WI38 (cell line): Measurements from ENCODE around the gene TAMALIN.
A peak's percentile ranks its signal among the peaks of the same experiment; 100 is the strongest.

Experiments used
- H3K4me3 ChIP-seq: 2 replicates; pipeline ENCODE4 v1.5.1; 2011; ENCODE audit warnings: low read depth, mild to moderate bottlenecking, control low read depth, low read length
- TF ChIP-seq, protein P1 (sequence below): IDR thresholded peaks from 2 replicates; pipeline ENCODE4 v1.5.1; 2012; ENCODE audit warnings: low read depth, mild to moderate bottlenecking, control low read depth, low read length

TAMALIN gene

DNA sequence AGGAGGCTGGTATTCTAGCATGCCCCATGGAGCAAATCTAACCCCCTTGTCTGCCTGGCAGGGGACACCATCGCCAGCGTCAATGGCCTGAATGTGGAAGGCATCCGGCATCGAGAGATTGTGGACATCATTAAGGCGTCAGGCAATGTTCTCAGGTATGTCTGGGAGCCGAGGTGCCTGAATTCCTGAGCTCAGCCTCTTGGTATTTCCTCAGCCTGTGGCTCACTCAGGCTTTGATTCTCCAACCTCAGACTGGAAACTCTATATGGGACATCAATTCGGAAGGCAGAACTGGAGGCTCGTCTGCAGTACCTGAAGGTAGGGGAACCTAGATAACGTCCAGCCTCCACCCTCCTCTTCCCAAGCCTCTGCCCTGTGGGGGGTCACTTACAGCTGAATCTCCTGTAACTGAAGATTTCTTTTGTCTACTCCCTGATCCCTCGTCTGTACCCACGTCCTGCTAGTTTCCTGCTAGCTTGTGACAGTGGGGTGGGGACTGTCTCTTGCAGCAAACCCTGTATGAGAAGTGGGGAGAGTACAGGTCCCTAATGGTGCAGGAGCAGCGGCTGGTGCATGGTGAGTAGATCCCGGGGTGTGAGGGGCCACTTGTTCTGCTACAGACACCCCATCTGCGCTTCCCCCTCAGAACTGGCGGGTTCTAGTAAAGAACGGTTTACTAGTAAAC lies 7.0 kb downstream of the TAMALIN start:
- H3K4me3 ChIP-seq = no peak overlapping the region
- TF ChIP-seq, protein P1, sequence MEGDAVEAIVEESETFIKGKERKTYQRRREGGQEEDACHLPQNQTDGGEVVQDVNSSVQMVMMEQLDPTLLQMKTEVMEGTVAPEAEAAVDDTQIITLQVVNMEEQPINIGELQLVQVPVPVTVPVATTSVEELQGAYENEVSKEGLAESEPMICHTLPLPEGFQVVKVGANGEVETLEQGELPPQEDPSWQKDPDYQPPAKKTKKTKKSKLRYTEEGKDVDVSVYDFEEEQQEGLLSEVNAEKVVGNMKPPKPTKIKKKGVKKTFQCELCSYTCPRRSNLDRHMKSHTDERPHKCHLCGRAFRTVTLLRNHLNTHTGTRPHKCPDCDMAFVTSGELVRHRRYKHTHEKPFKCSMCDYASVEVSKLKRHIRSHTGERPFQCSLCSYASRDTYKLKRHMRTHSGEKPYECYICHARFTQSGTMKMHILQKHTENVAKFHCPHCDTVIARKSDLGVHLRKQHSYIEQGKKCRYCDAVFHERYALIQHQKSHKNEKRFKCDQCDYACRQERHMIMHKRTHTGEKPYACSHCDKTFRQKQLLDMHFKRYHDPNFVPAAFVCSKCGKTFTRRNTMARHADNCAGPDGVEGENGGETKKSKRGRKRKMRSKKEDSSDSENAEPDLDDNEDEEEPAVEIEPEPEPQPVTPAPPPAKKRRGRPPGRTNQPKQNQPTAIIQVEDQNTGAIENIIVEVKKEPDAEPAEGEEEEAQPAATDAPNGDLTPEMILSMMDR = no peak

DNA sequence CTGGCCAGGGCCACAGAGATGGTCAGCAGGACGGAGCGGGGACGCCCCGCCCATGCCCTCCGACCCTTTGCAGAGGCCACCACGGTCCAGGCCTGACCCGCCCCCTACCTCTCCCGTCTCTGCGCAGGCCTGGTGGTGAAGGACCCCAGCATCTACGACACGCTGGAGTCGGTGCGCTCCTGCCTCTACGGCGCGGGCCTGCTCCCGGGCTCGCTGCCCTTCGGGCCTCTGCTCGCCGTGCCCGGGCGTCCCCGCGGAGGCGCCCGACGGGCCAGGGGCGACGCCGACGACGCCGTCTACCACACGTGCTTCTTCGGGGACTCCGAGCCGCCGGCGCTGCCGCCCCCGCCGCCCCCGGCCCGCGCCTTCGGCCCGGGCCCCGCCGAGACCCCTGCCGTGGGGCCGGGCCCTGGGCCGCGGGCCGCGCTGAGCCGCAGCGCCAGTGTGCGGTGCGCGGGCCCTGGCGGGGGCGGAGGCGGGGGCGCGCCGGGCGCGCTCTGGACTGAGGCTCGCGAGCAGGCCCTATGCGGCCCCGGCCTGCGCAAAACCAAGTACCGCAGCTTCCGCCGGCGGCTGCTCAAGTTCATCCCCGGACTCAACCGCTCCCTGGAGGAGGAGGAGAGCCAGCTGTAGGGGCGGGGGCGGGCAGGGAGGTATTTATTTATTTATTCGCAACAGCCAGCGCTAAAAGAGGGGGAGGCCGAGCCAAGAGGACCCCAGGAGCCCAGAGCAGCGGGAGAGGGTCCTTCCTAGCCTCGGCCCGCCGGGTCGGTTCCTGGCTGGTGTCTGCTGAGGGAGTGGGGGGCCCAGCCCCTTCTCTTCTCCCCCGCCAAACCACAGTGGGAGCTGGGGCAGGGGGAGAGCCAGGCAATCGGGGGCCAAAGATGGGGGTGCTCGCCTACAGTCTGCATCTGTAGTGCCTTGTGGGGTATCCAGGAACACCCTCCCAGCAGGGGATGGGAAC lies 8.1 kb downstream of the TAMALIN start:
- TF ChIP-seq, protein P1 = no peak
- H3K4me3 ChIP-seq = no peak overlapping the region

DNA sequence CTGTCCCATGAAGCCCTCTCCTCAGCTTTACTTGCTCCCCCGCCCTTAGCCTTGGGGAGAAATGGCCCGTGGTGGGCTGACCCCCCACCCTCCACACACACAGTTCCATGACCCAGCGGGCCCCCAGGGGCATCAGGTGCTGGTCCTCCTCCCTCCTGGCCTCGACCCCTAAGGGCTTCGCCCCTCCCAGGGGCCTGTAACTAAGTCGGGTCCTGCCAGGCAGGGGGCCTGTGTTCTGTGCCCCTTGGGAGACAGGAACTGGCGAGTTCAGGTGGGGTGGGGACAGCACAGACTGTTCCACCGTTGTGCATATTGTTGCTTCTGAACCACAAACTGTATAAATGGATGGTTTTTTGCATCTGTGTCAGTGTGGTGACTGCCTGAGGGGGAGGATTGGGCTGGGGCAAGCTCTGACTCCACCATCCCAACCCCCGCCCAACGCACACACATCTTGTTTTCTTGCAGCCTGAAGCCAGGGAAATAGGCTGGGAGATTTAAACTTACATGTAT lies 8.8 kb downstream of the TAMALIN start:
- TF ChIP-seq, protein P1 = no peak
- H3K4me3 ChIP-seq = no peak overlapping the region

DNA sequence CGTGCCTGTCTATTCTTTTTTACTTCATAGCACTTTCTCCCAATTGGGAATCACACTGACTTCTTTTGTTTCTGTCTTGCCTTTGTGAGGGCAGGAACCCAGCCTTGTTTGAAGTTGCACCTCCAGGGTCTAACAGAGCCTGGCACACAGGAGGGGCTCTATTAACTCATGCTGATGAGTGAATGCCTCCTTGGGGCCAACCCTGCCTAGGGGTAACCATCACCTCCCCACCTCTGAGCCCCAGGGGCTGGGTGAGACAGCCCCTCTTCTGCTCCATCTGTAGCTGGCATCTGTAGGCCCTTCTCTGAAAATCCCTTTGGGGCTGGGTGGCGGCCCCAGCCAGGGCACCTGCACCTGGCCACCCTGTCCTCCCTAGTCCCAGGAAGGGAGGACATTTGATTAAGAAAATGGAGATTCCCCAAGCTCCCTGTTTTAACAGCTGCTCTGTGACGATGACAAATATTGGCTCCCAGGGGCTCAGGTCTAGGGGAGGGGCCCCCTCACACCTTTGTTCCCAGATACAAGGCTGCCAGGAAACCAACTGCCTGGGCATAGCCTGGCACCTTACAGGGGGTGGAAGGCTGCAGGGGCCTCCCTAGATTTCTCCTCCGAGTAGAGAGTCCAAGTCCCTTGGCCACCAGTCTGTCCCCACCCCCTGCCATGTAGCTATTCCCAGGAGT lies 11.8 kb downstream of the TAMALIN start:
- no peak overlapping the region for H3K4me3 ChIP-seq
- TF ChIP-seq, protein P1 = no peak

DNA sequence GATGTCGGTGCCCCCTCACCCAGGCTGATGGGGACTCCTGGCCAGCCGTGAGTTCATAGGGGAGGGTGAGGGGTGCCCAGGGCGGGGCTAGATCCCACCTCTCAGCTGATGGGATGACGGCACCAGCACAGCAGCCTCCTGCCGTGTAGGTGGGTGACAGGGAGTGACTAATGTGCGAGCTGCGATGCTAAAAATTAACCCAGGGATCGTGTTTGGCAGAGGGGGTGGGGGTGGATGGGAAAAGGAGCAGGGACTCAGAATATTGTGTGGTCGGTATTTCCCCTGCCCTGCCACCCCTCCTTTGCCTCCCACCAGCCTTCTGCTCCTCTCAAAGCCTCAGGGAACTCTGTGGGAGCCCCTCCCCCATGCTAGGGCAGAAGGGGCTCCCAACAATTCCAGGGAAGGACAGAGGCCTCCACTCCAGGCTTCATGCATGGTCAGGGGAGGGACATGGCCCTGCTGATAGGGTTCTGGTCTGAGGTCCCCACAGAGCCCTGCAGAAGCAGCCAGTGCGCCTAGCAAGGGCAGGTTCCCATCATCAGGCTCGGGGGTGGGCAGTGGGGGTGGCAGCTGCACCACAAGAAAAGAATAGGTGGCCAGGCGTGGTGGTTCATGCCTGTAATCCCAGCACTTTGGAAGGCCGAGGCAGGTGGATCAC lies 12.5 kb downstream of the TAMALIN start:
- H3K4me3 ChIP-seq = no peak overlapping the region
- TF ChIP-seq, protein P1 = no peak

DNA sequence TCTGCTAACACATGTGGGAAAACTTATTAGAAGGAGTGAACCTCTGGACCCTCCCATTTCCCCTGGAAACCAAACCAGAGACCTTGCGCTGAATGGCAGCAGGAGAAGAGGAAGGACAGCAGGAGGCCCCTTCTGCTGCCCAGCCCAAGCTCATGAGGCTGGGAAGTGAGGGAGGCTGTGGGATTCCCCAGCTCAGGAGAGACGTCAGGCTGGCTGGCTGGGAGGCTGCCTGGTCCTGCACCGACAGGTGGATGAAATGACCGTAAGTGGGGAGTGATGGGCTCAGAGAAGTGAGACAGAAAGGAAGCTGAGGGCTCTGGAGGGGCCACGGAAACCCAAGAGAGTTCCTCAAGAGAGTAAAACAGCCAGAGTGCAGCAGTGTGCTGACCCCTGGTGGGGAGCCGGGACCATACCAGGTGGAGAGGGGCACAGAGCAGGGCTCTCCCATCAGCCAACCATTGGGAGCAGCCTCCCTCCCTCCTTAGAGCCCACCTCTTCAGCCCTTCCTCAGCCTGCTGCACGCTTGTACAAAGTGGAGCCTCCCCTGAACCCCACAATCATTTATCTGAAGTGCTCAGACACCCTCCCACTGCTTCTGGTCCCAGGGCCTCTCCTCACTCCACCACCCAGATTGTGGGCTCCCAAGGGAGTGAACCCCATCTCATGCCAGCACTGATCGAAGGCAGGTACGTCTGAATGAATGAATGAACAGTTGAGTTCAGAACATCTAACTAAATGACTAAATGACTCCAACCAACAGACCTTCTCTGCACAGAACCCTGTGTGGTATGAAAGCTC lies 14.0 kb downstream of the TAMALIN start:
- no peak overlapping the region for H3K4me3 ChIP-seq
- TF ChIP-seq, protein P1 = peak; percentile 93
